ENCODE data around the gene ATP5MC2. TPM values are rescaled to one million over a fixed set of nuclear protein-coding genes. Genes with fewer than 3 reads are reported as not detected.
A peak's percentile ranks its signal among the peaks of the same experiment; 100 is the strongest.

ATP5MC2 gene
- total RNA-seq, 1 experiment from 2014 or later, result 304 TPM

DNA sequence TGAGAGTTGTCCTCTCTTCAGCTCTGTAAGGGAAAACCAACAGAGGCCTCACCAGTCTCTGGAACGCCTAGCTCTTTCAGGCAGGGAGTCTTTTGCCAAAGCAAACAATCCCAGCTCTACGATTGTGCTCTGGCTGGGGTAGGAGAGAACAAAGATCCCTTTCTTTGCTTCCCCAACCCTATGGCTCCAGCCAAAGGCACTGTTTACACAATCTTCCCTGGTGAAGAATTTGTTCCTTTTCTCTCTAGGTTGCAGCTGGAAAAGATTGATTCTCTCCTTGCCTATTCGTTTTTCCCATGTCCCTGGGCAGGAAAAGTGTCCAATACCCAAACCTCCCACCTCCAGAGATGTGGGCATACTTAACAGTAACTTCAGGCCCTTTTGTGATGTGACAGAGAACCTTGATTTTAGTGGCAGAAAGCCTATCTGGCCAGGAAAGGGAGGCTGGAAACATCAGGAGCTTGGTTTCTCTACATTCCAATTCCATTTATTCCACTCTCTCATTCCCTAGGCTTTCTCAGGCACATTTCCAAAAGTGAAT is 16.8 kb downstream of the ATP5MC2 start:
- ChIA-PET CTCF (interaction anchor here (0.6 to 2.1 kb wide), 2 partner anchors 98 to 116 kb away, joined by 3 to 10 read pairs; no protein-coding TSS in a partner anchor), POLR2A (interaction anchor here (0.9 to 1.2 kb wide), 3 partner anchors 8 to 32 kb away, joined by 3 to 6 read pairs (median 4); partner anchors contain the start of gene ATP5MC2), RAD21 (ENCODE audit: low non-redundant PET in 1 of 2, low total read pairs in 2 of 2, uncharacterized antibody in 2 of 2, unreplicated experiment in 2 of 2) (interaction anchor here in 1 of 2 experiments (0.6 to 0.9 kb wide), 2 partner anchors 17 to 534 kb away, joined by 3 to 4 read pairs; partner anchors contain the start of gene ATP5MC2)
- Histone ChIP-seq H2AFZ (ENCODE audit: low read depth, low read length, poor library complexity, severe bottlenecking) (no peak overlapping the region), H3K27ac (ENCODE audit: low read depth, low read length) (peak overlapping the region; percentile 78), H3K9ac (ENCODE audit: low read length) (peak overlapping the region; percentile 28), H3K27me3 (ENCODE audit: insufficient read depth, low read length) (no peaks in the 10 kb centered on the region), H3K79me2 (ENCODE audit: insufficient read depth, low read length) (no peaks in the 10 kb centered on the region), H3K9me2 (ENCODE audit: insufficient read depth) (no peaks in the 10 kb centered on the region), H3K4me1 (ENCODE audit: control insufficient read depth in 1 of 2, insufficient read depth in 2 of 2, low read length in 2 of 2) (peaks cover 20 to 25% of the 10 kb centered on the region in 2 experiments; a peak in 3 of 4 replicates), H3K4me2 (ENCODE audit: low read length) (peak overlapping the region; percentile 49), H3K9me3 (ENCODE audit: control insufficient read depth in 1 of 2, insufficient read depth in 1 of 2, low read depth in 1 of 2, low read length in 2 of 2) (no peaks in the 10 kb centered on the region), H3K4me3 (replicated peaks in 1 of 2; ENCODE audit: low read depth in 1 of 2, low read length in 2 of 2) (0 out of 4 replicates have a peak overlapping the region, but pooled peaks of 1 of the 2 experiments have one; percentile 3), H4K20me1 (ENCODE audit: insufficient read depth) (no peaks in the 10 kb centered on the region), H3K36me3 (ENCODE audit: control insufficient read depth in 1 of 2, insufficient read depth in 2 of 2, low read length in 2 of 2) (no peaks in the 10 kb centered on the region)
- ATAC-seq, result peak; percentile 91
- TSS peak; percentile 9 for BruUV-seq (replicated peaks)
- intact Hi-C loops (cut with micrococcal nuclease), result no loop called here
- TF ChIP-seq CBX3 (IDR thresholded peaks at IDR 0.05; ENCODE audit: low read depth), result no peak
- TF ChIP-seq JUND (IDR thresholded peaks at IDR 0.05), result no peak
- 0 out of 2 replicates have a peak, but pooled peaks have one; percentile 31 for TF ChIP-seq SP1 (IDR thresholded peaks at IDR 0.05; ENCODE audit: low read depth)
- TF ChIP-seq SIN3A (IDR thresholded peaks at IDR 0.05; ENCODE audit: low read depth), result no peak
- TF ChIP-seq, protein P1, sequence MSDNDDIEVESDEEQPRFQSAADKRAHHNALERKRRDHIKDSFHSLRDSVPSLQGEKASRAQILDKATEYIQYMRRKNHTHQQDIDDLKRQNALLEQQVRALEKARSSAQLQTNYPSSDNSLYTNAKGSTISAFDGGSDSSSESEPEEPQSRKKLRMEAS (IDR thresholded peaks at IDR 0.05), result no peak
- no peak for TF ChIP-seq EGR1 (IDR thresholded peaks at IDR 0.05; ENCODE audit: low read depth)
- TF ChIP-seq CEBPB (IDR thresholded peaks at IDR 0.05; ENCODE audit: low read depth), result peak; percentile 48; the same call in 1 of the 2 replicates
- no peak for TF ChIP-seq TCF7L2 (IDR thresholded peaks at IDR 0.05; ENCODE audit: borderline replicate concordance, extremely low read depth, insufficient read depth, insufficient read length)
- TF ChIP-seq, protein P2, sequence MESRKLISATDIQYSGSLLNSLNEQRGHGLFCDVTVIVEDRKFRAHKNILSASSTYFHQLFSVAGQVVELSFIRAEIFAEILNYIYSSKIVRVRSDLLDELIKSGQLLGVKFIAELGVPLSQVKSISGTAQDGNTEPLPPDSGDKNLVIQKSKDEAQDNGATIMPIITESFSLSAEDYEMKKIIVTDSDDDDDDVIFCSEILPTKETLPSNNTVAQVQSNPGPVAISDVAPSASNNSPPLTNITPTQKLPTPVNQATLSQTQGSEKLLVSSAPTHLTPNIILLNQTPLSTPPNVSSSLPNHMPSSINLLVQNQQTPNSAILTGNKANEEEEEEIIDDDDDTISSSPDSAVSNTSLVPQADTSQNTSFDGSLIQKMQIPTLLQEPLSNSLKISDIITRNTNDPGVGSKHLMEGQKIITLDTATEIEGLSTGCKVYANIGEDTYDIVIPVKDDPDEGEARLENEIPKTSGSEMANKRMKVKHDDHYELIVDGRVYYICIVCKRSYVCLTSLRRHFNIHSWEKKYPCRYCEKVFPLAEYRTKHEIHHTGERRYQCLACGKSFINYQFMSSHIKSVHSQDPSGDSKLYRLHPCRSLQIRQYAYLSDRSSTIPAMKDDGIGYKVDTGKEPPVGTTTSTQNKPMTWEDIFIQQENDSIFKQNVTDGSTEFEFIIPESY (IDR thresholded peaks at IDR 0.05; ENCODE audit: extremely low read depth, insufficient replicate concordance, low read length), result no peak
- TF ChIP-seq, protein P3, sequence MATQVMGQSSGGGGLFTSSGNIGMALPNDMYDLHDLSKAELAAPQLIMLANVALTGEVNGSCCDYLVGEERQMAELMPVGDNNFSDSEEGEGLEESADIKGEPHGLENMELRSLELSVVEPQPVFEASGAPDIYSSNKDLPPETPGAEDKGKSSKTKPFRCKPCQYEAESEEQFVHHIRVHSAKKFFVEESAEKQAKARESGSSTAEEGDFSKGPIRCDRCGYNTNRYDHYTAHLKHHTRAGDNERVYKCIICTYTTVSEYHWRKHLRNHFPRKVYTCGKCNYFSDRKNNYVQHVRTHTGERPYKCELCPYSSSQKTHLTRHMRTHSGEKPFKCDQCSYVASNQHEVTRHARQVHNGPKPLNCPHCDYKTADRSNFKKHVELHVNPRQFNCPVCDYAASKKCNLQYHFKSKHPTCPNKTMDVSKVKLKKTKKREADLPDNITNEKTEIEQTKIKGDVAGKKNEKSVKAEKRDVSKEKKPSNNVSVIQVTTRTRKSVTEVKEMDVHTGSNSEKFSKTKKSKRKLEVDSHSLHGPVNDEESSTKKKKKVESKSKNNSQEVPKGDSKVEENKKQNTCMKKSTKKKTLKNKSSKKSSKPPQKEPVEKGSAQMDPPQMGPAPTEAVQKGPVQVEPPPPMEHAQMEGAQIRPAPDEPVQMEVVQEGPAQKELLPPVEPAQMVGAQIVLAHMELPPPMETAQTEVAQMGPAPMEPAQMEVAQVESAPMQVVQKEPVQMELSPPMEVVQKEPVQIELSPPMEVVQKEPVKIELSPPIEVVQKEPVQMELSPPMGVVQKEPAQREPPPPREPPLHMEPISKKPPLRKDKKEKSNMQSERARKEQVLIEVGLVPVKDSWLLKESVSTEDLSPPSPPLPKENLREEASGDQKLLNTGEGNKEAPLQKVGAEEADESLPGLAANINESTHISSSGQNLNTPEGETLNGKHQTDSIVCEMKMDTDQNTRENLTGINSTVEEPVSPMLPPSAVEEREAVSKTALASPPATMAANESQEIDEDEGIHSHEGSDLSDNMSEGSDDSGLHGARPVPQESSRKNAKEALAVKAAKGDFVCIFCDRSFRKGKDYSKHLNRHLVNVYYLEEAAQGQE (IDR thresholded peaks at IDR 0.05; ENCODE audit: low read depth), result no peak
- no peak for TF ChIP-seq EZH2 (IDR thresholded peaks at IDR 0.05)
- no peak for TF ChIP-seq ZFX (IDR thresholded peaks at IDR 0.05)
- no peak for TF ChIP-seq EZH2phosphoT487 (IDR thresholded peaks at IDR 0.05; ENCODE audit: borderline replicate concordance)
- TF ChIP-seq RAD21 (IDR thresholded peaks at IDR 0.05; ENCODE audit: low read depth), result 0 out of 2 replicates have a peak, but pooled peaks have one; percentile 10
- peak; percentile 45 for DNase-seq (ENCODE audit: low read depth, low spot score)

Data from HCT116 (cell line).